Activated CD8-positive, alpha-beta T cell treated with anti-CD3 and anti-CD28 coated beads for 36 hours (primary cell): ENCODE results near the gene KRT80. TPM values are rescaled to one million over a fixed set of nuclear protein-coding genes. Genes with fewer than 3 reads are reported as not detected.

ENCODE experiments used
- ATAC-seq: fragments of 200-7000 bp; cut with Tn5 transposase; one replicate; pipeline ENCODE4 v1.10.0; 2021; ENCODE audit warnings: mild to moderate bottlenecking, moderate library complexity
- CTCF ChIA-PET: fragments of 350-600 bp; sonication (Branson Sonifier 250); formaldehyde crosslinking; loops from one replicate; lab custom pipeline; 2021; ENCODE audit warnings: antibody characterized with exemption; lab: Charles Lee
- POLR2A ChIA-PET: fragments of 350-600 bp; sonication (Branson Sonifier 250); formaldehyde crosslinking; loops from one replicate; lab custom pipeline; 2021; ENCODE audit warnings: antibody characterized with exemption; lab: Charles Lee
- DNase-seq: peaks from one replicate; pipeline ENCODE4 v3.0.0-alpha.2; 2020
- H3K27ac Mint-ChIP-seq: one replicate; pipeline ENCODE4 v1.8.0; 2021; ENCODE audit warnings: mild to moderate bottlenecking, mixed read lengths
- H3K27me3 Mint-ChIP-seq: one replicate; pipeline ENCODE4 v1.8.0; 2021; ENCODE audit warnings: mixed read lengths
- H3K36me3 Mint-ChIP-seq: one replicate; pipeline ENCODE4 v1.8.0; 2021; ENCODE audit warnings: low read depth, mixed read lengths
- H3K4me1 Mint-ChIP-seq: one replicate; pipeline ENCODE4 v1.8.0; 2021; ENCODE audit warnings: low read depth, mixed read lengths
- H3K4me3 Mint-ChIP-seq: one replicate; pipeline ENCODE4 v1.8.0; 2021; ENCODE audit warnings: mild to moderate bottlenecking, moderate library complexity, mixed read lengths
- H3K9me3 Mint-ChIP-seq: one replicate; pipeline ENCODE4 v1.8.0; 2021; ENCODE audit warnings: mixed read lengths
- intact Hi-C: fragments of 100-400 bp; cut with micrococcal nuclease; formaldehyde crosslinking; loops from one replicate; pipeline ENCODE4 v1.10.0; 2022
- total RNA-seq, 2 experiments: library from RNA; stranded (reverse); gene quantifications; one replicate each; pipeline ENCODE4 v1.2.3, GENCODE V29; 2021
- TF ChIP-seq, protein P1 (sequence below): fragments of 200-600 bp; IDR thresholded peaks from one replicate; pipeline ENCODE4 v1.8.0; 2022; ENCODE audit warnings: antibody characterized with exemption, mild to moderate bottlenecking

Gene KRT80
- total RNA-seq, 2 experiments from 2014 or later: not detected

DNA sequence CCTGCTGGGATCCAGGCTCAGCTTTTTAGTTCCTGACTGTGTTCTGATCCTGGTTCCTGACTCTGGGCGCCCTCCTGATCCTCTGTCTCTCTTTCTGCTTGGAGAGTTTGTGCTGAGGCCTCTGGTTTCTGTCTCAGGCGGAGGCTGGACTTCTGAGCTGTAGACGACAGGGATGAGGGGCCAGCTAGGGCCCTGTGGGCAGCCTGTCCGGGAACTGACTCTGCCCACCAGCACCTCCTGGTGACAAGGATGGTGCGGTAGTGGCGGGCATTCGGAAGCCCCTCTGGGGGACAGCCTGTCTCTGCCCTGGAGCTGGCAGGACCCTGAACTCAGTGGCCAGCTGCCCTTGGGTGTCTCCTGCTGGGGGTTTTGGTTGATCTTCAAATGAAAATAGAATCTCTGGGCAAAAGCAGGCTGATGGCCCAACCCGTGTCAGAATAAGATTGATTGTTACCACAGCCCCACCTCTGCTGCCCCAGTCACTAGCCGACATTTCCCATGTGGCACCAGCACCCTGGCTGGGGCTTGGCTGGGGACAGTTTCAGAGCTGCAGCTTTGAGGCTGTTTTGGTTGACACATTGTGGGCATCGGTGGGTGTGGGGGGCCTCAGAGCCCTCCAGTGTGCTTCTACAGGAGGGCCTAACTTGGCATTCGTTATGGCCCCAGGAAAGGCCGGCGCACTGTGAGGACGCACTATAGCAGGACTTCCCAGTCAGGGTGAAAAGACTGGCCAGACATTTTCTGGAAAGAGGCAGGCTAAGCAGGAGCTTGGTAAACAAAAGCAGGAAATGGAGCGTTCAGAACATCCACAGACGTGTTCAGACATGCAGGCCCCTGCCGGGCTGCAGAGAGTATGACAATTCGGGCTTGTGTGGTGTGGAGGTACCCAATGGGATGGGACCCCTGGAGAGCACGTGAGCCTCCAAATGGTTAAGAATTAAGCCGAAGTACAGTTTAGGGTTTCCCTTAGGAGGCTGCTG, 16.2 kb downstream of the KRT80 start:
- DNase-seq (no peak), ATAC-seq (no peak)
- Mint-ChIP-seq H3K4me3 (no peak overlapping the region), H3K9me3 (no peaks in the 10 kb centered on the region), H3K4me1 (no peaks in the 10 kb centered on the region), H3K36me3 (no peaks in the 10 kb centered on the region), H3K27ac (no peak overlapping the region), H3K27me3 (no peaks in the 10 kb centered on the region)
- intact Hi-C loops: no loop called here
- CTCF ChIA-PET: interaction anchor here (0.8 kb wide), 1 partner anchor 104 kb away, joined by 3 read pairs; no protein-coding TSS in a partner anchor
- POLR2A ChIA-PET: no interaction called here
- TF ChIP-seq, protein P1, sequence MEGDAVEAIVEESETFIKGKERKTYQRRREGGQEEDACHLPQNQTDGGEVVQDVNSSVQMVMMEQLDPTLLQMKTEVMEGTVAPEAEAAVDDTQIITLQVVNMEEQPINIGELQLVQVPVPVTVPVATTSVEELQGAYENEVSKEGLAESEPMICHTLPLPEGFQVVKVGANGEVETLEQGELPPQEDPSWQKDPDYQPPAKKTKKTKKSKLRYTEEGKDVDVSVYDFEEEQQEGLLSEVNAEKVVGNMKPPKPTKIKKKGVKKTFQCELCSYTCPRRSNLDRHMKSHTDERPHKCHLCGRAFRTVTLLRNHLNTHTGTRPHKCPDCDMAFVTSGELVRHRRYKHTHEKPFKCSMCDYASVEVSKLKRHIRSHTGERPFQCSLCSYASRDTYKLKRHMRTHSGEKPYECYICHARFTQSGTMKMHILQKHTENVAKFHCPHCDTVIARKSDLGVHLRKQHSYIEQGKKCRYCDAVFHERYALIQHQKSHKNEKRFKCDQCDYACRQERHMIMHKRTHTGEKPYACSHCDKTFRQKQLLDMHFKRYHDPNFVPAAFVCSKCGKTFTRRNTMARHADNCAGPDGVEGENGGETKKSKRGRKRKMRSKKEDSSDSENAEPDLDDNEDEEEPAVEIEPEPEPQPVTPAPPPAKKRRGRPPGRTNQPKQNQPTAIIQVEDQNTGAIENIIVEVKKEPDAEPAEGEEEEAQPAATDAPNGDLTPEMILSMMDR: no peak

- intact Hi-C loops: no loop called here
- Mint-ChIP-seq H3K36me3 (no peaks in the 10 kb centered on the region), H3K27me3 (no peaks in the 10 kb centered on the region), H3K9me3 (no peaks in the 10 kb centered on the region), H3K4me1 (no peaks in the 10 kb centered on the region), H3K27ac (no peak overlapping the region), H3K4me3 (no peak overlapping the region)
- ChIA-PET POLR2A (no interaction called here), CTCF (interaction anchor here (0.8 to 1.3 kb wide), 4 partner anchors 49 to 807 kb away, joined by 3 read pairs; no protein-coding TSS in a partner anchor)
- no peak for DNase-seq
- TF ChIP-seq, protein P1: no peak
- ATAC-seq: no peak
These were observed 18.3 kb downstream of the KRT80 start for GRCh38 chr12:52173526-52173925.

GRCh38 chr12:52172956-52173355, 18.9 kb downstream of the KRT80 start:
- H3K9me3 Mint-ChIP-seq: no peaks in the 10 kb centered on the region
- ChIA-PET POLR2A (no interaction called here), CTCF (interaction anchor here (0.9 to 1.0 kb wide), 2 partner anchors 106 to 808 kb away, joined by 3 read pairs; no protein-coding TSS in a partner anchor)
- intact Hi-C loops: no loop called here
- H3K4me3 Mint-ChIP-seq: no peak overlapping the region
- no peaks in the 10 kb centered on the region for H3K27me3 Mint-ChIP-seq
- TF ChIP-seq, protein P1: no peak
- H3K27ac Mint-ChIP-seq: no peak overlapping the region
- ATAC-seq (no peak), DNase-seq (no peak)
- H3K4me1 Mint-ChIP-seq: no peaks in the 10 kb centered on the region
- H3K36me3 Mint-ChIP-seq: no peaks in the 10 kb centered on the region

DNA sequence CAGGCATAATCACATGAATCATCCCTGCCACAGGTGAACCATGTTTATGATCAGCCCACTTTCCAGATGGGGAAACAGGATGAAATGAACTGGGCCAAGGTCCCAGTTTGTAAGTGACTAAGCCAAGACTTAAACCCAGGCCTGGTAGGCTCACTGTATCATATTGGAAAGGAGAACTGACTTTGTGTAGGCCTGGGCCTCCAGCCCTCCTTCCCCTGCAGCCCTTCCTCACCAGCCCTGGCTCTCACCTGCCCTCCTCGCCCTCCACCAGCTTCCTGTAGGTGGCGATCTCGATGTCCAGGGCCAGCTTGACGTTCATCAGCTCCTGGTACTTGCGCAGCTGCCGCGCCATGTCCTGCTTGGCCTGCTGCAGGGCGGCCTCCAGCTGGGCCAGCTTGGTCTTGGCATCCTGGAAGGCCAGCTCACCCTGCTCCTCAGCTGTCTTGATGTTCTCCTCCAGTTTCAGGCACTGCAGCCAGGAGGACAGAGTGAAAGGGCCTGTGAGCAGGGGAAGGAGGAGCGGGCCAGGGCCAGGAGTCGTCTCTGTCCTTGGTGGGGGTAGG, 19.8 kb downstream of the KRT80 start:
- intact Hi-C loops: no loop called here

More for the DNA sequence above, 19.8 kb downstream of the KRT80 start:
- no peak overlapping the region for H3K4me3 Mint-ChIP-seq
- H3K36me3 Mint-ChIP-seq: no peaks in the 10 kb centered on the region
- H3K27me3 Mint-ChIP-seq: no peaks in the 10 kb centered on the region
- TF ChIP-seq, protein P1: peak; percentile 42
- no peaks in the 10 kb centered on the region for H3K9me3 Mint-ChIP-seq
- ChIA-PET CTCF (interaction anchor here (0.8 kb wide), 1 partner anchor 107 kb away, joined by 3 read pairs; no protein-coding TSS in a partner anchor), POLR2A (no interaction called here)
- peak; percentile 37 for ATAC-seq
- H3K4me1 Mint-ChIP-seq: no peaks in the 10 kb centered on the region
- DNase-seq: peak; percentile 52
- H3K27ac Mint-ChIP-seq: no peak overlapping the region
